Body of pancreas (tissue), 4 donors: ENCODE measurements around the gene RAMP1.

Experiments used
- CTCF ChIP-seq, 7 experiments: fragments of 450-650 bp in 4 of 7; fragments of 200-600 bp in 3 of 7; sonication (generic) in 3 of 7; IDR thresholded peaks; one replicate each; pipeline ENCODE4 v1.5.1; 2016 to 2019; ENCODE audit warnings: antibody characterized with exemption in 7 of 7
- POLR2A ChIP-seq, 3 donors: fragments of 450-650 bp; IDR thresholded peaks; one replicate each; pipeline ENCODE4 v1.6.1; 2016; ENCODE audit warnings: antibody characterized with exemption in 3 of 3, mild to moderate bottlenecking in 2 of 3

DNA sequence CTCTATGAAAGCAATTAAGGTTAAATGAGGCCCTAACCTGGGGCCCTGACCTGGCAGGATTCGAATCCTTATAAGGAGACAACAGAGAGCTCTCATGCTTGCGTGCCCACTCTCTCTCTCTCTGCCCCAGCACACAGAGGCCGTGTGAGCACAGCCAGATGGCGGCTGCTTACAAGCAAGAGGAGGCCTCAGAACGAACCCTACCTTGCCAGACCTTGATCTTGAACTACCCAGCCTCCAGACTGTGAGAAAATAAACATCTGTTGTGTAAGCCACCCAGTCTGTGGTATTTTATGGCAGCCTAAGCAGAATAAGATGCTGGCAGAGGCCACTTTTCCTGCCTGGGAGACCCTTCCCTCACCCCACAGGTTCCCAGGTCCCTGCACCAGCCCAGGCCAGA lies 102.2 kb downstream of the RAMP1 start:
- TF ChIP-seq CTCF (IDR thresholded peaks at IDR 0.05) (no peak), POLR2A (IDR thresholded peaks at IDR 0.05) (peak in 1 of 3 donors; percentile 26)
